Stimulated activated CD8-positive, alpha-beta memory T cell treated with anti-CD3 and anti-CD28 coated beads, Interleukin-7, amount 100 ng/mL, for 4 hours (primary cell): Measurements from ENCODE around the gene RHOXF1.
"Not testable (repeated sequence)": the region's sequence is repeated elsewhere in the genome, so short reads cannot be mapped to it uniquely, and the experiment has no call there.

Source experiments
- DNase-seq, 2 donors: peaks; one replicate each; pipeline ENCODE4 v3.0.0-alpha.2; 2020; ENCODE audit warnings: low read depth in 2 of 2

Gene RHOXF1, protein sequence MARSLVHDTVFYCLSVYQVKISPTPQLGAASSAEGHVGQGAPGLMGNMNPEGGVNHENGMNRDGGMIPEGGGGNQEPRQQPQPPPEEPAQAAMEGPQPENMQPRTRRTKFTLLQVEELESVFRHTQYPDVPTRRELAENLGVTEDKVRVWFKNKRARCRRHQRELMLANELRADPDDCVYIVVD

DNA sequence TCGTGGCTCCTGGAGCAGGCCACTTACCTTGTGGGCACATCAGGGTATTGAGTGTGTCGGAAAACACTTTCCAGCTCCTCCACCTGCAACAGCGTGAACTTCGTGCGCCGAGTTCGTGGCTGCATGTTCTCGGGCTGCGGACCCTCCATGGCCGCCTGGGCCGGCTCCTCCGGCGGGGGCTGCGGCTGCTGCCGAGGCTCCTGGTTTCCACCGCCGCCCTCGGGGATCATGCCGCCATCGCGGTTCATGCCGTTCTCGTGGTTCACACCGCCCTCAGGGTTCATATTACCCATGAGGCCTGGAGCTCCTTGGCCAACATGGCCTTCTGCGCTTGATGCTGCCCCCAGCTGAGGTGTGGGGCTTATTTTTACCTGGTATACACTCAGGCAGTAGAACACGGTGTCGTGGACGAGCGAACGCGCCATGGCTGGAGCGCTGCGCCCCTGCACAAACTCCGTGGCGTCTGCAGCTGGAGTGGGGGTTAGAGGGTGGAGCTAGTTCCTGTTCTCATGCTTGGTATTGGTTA, at the start of gene RHOXF1:
TSS of gene RHOXF1 (minus strand) at position 476 of the 526 bp plus-strand sequence. CDS start at position 425, 51 bp downstream.
- DNase-seq, result no peak

DNA sequence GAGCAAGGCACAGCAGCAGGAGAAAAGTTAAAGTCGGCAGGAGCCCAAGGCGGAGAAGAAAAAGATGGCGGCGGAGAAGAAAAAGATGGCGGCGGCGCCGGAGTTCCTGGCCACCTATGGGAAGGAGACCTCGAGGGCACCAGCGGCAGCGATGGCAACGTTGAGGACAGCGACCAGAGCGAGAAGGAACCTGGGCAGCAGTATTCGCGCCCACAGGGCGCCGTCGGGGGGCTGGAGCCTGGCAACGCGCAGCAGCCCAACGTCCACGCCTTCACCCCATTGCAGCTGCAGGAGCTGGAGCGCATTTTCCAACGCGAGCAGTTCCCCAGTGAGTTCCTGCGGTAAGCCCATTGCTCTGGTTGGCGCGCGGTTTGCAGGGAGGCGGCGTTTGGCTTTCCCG, 43.4 kb upstream of the RHOXF1 start:
- not testable (repeated sequence) for DNase-seq

DNA sequence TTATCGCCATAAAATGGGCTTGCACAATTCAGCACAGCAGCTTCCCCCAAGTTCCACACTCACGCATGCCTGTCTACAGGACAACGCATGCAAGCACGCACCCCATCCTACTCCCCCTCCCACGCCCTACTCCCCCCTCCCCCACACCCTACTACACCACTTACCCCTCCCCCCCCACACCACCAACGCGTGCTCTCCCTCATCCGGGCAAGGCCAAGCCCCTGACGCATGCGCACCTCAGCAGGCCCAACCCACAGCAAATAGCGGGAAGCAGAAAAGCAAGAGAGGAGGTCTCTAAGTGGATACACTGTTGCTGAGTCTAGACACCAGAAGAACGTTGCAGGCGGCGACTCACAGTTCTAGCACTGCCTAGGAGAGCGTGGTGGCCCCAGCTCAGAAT, 42.6 kb upstream of the RHOXF1 start, which contains the start of gene RHOXF2:
TSS of gene RHOXF2 (plus strand) at position 301 of the 400 bp plus-strand sequence. CDS start 138 bp downstream, outside the sequence.
- DNase-seq, result not testable (repeated sequence)

DNA sequence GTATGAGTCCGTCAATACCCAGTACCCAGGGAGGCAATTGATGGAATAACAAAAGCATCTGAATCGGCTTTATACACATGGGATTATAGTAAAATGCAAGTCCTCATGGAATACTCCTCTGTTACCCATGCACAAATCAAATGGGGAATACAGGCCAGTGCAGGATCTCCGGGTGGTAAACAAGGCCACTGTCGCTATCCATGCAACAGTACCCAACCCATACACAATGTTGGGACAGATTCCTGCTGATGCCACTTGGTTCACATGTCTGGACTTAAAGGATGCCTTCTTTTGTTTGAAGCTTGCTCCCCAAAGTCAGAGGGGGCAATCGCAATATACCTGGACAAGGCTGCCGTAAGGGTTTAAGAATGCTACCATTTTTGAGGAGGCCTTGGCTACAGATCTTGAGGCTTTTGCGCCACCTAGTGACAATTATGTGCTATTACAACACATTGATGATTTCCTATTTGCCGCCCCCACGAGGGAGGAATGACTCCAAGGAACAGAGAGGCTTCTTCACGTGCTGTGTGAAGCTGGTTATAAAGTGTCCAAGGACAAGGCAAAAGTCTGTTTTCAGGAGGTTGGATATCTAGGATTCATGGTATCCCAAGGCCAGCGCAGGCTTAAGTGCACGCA, 34.5 kb upstream of the RHOXF1 start:
- DNase-seq, result not testable (repeated sequence)

DNA sequence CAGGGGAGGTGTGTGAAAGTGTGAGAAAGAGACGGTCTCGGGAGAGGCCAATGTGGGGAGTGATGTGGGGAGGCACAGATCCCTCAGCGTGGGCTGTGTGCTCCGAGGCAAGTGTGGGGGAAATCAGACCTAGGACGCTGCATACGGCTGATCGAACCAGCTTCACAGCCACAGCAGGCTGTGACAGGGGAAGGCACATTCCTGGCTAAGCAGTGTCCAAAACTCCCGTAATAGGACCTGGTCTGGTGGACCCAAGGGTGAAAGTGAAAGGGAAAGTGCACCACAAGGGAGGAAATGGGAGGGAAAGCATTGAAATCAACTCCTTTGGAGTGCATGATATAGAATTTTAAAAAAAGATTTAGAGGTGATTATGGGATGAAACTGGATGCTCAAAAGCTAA, 31.8 kb upstream of the RHOXF1 start:
- DNase-seq, result no peak

DNA sequence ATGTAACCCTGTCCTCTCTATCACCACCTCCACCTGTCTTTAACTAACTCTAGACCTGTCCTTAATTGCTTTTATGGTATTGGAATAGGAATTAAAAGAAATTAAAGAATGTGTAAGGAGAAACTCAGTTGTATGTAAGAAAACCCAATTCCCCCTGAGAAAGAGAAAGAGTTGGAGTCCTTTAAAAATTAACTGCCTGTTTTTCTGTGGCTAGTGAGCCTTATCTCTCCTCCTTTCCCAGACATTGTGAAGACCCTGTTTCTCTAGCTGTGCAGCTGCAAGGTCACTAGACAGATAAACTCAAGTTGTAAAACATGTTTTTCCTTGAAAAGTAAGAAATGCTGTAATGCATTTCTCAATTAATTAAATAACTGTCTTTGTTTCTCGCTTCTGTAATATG, 30.6 kb upstream of the RHOXF1 start:
- not testable (repeated sequence) for DNase-seq

DNA sequence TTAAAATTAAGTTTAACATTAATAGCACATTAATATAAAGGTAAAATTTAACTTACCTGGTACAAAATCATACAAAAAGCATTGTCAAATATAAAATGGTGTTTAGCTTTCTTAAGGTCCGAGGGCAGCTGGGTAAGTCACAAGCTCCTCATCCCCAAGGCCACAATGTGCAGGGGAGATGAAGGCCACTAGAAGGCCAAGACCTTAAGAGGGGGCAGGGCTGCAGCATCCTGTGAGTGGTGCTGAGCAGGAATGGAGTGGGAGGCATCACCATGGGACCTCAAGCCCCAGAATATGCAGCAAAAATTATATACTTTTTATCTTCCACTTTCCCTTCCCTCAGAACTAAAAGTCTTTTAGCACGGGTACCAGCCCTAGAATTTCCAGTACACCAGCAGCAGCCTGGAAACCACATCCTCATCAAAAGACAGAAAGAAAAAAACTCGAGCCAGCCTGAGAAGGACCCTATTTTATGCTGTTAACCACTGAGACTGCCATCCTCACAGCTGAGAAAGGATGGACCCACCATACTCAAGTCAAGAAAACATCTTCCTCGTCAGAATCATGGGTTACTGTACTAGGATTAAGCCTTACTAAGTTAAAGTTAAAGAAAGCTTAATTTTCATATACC, 29.7 kb upstream of the RHOXF1 start:
- no peak for DNase-seq

DNA sequence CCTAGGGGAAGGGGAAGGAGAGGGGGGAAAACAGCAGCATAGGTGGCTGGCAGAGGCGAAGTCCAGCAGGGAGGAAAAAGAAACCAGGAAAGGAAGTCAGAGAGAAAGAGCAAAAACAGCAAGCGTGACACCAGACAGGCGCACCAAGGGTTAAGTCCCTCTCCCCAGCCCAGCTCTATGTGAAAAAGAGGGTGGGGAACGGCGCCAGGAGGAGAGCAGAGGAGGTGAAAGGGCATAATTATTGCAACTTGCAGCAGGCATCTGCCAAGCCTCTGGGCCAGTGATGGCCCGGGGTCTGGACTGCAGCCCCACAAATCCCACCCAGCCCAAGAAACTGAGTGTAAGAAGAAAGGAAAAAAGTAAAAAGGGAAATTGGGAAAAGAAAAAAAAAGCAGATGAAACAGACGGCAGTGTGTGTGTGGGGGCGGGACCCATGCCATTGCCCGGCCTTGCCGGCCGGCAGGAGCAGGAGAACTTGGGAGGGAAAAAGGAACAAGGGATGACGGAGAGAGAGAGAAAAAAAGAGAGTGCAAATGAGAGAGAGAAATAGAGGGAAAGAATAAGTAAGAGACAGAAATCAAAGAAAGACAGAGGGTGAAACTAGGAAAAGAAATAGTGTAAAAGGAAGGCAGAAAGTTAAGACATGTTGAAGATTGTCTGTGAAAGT, 28.6 kb upstream of the RHOXF1 start:
- no peak for DNase-seq

DNA sequence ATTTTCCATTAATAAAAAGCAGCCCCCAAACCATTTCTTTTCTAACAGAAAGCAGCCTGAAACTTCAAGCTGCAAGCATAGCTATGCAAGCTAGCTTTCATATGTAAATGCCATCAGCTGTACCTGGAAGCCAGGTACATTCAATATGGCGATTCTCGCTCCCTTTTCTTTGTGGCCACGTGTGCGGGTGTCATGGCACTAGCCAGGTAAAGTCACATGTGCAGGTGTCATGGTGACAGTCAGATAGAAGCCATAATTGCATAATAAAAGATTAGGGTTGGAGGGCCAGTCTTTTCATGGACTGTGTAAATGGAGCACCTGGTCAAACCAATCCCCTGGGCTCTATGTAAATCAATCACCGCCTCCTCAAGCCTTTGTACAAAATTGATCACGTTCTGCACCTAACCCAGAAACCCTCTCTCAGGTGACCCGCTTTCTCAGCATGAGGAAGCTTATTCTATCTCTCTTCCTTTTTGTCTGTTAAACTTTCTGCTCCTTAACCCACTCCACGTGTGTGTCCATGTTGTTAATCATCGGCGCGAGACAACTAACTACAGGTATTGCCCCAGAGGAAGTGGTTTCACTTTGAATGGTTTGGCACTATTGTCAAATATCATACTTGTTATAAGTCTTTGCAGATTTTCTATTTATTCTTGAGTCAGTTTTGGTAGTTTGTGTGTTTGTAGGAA, 24.7 kb upstream of the RHOXF1 start:
- no peak for DNase-seq

DNA sequence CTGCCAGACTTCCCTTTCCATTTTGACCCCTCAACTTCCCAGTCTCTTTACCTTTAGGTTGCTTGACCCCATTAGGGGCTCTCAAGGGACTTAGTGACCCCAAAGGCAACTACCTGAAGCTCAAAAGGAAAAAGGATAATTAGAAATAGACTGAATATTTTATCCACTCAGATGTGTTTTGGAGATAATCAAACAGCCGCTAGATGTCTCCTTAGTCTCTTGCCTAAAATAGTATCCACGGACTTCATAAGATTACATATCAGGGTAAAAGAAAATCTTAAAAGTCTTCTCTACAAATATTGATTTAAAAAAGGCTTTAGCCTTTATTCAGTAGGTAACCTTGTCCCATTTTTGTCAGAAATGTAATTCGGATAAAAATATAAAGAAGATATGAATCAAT, 21.7 kb upstream of the RHOXF1 start:
- no peak for DNase-seq

DNA sequence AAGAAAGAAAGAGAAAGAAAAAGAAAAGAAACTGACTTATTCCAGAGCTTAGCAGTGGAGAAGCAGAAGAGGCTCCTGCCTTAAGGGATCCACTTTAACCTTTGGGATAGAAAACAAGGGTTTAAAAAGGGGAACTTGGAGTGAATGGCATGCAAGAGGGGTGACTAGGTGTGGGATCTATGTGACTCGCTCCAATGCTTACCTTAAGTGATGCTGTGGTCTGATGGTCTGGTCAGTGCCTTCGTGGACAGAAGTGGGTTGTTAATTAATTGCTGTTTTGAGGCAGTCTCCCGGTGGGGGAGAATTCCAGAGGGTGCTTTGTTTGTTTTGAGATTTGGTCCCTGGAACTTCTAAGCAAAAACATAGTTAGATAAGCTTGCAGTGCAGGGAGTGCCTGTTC, 21.1 kb upstream of the RHOXF1 start:
- no peak for DNase-seq

DNA sequence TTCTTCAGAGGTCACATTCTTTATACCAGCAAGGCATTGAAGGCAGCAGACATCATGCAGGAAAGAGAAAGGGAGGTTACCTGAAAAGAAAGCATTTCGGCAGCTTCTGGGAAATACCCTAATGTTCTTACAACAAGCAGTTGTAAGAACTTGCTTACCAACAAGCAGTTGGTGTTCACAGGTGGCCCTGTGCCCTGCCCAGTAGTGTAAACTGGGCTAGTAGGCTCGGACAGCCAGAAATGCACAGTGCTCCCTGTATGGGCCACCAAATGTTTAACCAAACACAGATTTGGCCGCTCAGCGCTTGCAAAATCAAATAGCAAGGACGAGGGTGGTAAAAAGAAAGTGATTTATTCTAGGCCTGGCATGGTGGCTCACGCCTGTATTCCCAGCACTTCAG, 20.4 kb upstream of the RHOXF1 start:
- DNase-seq, result no peak

DNA sequence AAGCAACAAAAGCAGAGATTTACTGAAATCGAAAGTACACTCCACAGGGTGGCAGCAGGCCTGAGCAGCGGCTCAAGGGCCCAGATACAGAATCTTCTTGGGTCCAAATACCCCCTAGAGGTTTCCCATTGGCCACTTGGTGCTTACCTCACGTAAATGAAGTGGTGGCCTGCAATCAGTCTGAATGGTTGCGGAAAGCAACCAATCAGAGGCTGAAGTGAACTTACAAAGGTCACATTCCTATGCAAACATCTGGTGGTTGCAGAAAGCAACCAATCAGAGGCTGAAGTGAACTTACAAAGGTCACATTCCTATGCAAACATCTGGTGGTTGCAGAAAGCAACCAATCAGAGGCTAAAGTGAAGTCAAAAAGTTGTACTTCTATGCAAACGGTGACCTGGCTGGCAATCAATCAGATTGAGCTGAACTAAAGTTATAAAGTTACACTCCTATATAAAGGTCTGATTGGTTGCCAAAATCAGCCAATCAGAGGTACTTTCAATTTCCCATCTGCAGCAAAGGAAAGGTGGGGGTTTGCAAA, 12.7 kb upstream of the RHOXF1 start:
- not testable (repeated sequence) for DNase-seq

DNA sequence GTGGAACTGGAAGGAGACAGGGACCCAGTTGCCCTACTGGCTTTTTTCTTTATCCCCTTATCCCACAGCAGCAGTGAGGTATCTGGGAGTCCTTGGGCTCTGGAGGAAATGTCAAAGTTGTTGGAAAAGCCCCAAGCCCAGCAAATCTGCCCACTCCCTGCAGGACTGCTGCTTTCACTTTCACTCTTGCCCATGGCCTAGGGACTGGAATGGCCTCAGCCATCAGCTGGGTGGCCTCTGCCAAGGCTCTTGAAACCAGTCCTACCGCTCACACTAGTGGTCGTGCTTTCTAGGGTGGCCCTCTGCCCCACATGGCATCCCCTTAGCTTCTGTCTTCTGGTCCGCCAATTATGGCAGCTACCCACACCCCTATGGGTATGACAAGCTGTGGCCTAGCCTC, 9.7 kb upstream of the RHOXF1 start:
- DNase-seq, result no peak

DNA sequence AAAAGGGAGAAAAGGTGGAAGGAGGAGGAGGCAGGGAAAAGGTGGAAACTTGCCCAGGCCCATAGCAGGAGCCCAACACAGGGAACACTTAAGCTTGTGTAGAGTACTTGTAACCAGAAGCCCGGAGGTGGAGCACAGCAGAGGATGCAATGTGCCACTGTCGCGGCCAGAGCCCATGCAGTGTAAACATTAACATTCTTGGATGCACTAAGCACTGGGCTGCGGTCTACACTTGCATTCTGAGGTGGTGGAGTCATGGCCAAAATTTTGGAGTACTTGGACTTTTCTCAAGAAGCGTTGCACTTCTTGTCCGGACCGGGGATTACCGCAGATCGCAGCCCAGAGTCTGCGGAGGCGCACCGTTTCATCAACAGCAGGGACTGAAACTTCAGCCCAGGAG, 4.5 kb upstream of the RHOXF1 start:
- DNase-seq, result no peak

DNA sequence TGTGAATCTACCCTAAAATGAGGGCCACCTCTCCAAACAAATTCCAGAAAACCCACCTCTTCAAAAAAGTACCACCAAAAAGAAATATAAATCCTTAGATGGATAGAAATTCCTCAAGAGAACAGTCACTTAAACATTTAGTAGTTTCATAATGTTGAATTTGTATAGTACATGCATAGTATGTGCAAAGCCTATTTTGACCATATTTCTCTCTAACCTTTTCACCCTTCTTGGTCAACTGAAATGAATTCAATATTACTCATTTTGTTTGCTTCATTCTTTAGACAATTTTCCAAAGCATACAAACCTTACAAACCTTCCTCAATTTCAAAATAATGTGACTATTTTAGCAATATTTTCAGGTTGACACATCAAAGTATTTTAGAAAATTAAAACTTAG, 4.1 kb downstream of the RHOXF1 start:
- no peak for DNase-seq

DNA sequence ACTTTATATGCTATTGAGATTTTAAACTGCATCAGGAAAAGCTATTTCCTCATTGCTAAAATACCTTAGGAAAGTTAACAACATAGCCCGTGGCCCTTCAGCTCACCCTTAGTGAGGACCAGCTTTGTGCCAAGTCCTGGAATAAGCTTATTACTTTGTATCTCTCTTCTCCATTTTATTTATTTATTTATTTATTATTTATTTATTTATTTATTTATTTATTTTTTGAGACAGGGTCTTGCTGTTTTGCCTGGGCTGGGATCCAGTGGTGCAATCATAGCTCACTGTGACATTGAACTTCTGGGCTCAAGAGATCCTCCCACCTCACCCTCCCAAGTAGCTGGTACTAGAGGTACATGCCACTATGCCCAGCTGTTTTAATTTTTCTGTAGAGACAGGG, 6.3 kb downstream of the RHOXF1 start:
- no peak for DNase-seq

DNA sequence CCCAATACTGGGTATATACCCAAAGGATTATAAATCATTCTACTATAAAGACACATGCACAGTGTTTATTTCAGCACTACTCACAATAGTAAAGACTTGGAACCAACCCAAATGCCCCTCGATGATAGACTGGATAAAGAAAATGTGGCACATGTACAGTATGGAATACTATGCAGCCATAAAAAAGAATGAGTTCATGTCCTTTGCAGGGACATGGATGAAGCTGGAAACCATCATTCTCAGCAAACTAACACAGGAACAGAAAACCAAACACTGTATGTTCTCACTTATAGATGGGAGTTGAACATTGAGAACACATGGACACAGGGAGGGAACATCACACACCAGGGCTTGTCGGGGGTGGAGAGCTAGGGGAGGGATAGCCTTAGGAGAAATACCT, 11.0 kb downstream of the RHOXF1 start:
- DNase-seq, result not testable (repeated sequence)

DNA sequence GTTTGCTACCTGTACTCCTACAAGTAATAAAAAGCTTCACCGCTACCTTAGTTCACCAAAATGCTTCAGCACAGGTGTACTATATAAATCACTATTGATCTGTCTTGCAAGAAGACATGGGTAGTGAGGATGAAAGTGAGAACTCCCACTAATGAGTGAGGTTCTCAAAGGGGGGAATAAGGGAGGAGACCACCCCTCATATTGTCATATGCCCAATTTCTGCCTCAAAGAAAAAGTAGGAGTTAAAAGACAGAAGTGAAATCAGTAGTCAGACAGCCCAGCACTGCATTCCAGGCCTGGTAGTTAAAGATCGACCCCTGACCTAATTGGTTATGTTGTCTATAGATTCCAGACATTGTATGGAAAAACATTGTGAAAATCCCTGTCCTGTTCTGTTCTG, 14.7 kb downstream of the RHOXF1 start:
- not testable (repeated sequence) for DNase-seq

DNA sequence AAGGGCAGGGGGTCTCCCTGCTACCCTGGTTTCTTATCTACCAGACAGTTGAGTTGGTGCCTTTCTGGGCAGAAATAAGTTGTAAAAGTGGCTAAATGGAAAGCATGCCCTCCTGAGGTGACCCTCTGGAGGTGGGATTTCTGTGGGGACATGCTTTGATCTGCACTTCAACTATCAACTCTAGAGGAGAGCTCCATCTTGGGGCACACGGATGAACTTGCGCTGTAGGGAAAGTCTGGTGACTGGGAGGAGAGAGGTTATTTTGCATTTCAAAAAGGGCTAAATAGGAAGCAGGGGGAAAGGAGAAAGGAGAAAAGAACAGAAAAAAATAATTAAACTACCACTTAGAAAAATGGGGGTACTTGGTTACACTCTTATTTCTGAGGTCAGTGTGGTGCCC, 25.5 kb downstream of the RHOXF1 start:
- DNase-seq, result no peak

DNA sequence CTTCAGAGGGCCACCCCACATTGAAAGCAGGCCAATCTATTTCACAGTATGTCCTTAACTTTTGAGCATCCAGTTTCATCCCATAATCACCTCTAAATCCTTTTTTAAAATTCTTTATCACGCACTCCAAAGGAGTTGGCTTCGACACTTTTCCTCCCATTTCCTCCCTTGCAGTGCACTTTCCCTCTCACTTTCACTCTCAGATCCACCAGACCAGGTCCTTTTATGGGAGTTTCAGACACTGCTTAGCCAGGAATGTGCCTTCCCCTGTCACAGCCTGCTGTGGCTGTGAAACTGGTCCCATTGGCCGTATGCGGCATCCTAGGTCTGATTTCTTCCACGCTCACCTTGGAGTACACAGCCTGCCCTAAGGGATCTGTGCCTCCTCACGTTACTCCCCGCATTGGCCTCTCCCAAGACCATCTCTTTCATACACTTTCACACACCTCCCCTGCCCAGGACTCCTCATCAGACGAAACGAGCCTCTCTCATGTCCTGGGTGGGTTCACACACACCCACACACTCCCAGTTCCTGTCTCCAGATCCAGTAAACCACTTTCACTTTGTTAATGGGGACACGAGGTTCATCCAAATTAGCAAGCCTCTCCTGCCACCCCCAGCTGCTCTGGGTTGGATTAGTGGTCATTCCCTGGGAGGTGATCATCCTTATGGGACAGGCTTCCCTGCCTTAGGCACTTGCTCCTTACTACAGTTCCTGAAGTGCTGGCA, 28.3 kb downstream of the RHOXF1 start:
- DNase-seq, result no peak
